DMS114 treated with DMSO at 0.1 percent for 48 hours (cell line): Measurements from ENCODE around the gene ERC1.
"Not testable (repeated sequence)": the region's sequence is repeated elsewhere in the genome, so short reads cannot be mapped to it uniquely, and the experiment has no call there.

Experiments
- DNase-seq: peaks from one replicate; lab custom pipeline; 2025; ENCODE audit not compliant: unreplicated experiment; lab: John Stamatoyannopoulos, UW

Gene ERC1

DNA sequence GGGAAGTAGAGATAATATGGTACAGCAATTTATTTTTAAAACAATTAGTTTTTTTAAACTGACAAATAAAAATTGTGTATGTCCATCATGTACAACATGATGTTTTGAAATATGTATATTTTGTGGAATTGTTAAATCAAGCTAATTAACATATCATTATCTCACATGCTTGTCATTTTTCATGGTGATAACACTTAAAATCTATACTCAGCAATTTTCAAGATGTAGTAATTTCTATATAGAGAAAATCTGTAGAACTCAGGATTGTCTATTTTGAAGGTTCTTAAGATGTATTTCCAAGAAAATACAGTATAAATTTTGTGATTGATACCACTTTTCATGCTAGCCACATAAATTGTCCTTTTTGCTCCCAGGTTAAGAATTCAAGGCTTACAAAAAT, 356.3 kb downstream of the ERC1 start:
- no peak for DNase-seq

DNA sequence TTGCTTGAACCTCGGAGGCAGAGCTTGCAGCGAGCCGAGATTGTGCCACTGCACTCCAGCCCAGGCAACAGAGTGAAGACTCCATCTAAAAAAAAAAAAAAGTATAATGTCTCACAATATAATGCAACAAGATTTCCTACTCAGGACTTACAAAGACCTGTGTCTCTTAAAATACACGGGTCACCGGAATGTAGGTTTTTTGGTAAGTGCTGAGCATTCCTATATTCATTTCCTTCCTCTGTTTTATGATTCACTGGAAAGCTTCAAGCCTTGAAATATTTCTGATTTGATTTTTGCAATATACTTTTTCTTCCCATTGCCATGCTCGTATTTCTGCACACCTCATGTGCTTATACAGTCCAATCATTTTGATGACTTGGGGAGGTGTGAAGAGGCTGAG, 357.6 kb downstream of the ERC1 start:
- DNase-seq: no peak

DNA sequence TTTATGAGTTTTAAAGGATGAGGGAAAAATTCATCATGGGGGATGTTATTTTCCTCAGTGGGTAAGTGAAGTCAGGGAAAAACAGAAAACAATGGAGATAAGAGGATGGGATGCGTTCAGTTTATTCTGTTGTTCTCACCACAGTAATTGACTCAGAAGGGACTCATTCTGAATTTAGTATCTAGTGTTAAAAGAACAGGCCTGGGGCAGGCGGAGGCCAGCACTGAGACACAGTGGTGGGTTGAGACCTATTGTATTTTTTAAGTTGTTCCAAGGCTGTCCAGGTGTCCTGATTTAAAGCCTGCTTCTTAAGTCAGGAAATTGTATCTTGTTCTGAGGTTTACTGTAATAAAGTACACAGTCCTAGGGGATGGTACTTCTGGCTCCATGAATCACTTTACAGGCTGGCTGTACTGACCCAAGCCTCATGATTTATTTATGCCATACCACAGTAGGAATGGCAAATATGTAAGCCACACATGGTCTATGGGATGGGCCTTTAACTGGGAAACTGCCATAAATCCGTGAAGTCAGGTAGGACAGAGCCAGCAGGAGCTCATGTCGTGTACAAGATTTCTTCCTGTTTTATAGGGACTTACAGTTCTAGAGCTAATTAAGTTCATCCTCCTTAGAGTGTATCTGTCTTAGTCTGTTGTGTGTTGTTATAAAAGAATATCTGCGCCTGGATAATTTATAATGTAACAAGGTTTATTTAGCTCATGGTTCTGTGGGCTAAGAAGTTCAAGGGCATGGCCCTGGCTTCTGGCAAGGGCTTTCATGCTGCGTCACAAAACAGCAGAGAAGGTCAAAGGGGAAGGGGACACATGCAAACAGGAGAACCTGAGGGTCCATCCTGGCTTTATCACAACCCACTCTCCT, 359.3 kb downstream of the ERC1 start:
- no peak for DNase-seq

DNA sequence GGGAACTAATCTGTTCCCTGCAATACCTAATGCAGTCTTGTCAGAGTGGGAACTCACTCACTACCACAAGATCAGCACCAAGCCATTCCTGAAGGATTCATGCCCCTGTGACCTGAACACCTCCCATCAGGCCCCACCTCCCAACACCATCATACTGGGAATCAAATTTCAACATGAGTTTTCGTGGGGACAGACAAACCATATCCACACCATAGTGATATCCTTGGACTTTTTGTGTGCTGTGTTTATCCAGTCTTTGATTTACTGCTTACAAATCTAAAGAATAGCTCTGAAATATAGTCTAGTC, 359.9 kb downstream of the ERC1 start:
- no peak for DNase-seq

DNA sequence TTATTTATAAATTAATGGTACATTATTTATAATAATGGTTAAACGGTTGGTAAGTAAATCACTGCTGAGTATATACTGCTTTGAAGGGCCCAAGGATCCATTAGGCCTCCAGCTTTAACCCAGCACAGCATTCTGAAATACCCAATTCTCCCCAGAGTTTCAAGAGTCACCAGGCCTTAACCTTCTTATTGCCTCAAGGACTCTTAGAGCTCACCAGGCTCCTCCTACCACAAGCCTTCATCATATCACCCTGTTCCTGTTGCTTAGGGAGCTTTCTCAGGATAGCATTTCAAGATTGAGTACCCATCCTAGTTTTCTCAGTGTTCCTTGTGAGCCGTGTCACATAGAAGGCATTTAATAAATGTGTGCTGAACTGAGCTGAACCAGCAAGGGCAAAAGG, 360.9 kb downstream of the ERC1 start:
- no peak for DNase-seq

DNA sequence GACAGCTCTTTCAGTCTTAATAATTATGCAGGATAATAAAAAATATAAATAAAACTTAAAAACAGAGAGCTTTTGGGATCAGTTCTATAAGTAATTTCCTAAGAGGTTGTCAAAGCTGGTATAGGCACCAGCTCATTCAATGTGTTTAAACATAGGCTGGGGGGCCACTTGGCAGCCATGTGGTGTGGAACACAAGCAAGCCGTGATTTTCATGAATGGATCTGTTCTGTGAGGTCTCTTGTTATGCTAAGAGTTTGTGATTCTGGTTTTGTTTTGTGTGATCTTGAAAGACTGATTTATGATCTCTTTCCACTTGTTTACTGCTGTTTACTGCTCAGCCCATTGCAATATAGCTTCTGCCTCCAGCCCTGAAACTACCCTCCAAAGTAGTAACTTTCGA, 362.4 kb downstream of the ERC1 start:
- no peak for DNase-seq

DNA sequence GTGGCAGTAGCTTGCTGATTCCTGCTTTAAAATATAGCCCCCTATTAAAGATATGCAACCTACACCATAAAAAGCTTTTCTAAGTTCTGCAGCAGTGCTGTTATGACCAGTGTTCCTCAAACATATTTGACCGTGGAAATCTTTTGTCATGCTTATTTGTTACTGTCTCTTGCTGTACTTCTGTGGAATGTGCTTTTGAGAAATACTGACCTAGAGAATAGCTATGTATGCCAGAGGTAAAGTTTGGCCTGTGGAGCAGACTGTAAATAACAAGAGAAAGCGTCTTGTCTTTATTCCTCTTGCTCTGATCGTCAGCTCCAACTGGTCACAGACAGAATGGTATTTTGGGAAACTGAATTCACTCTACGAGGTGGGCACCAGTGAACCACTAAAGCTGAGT, 364.4 kb downstream of the ERC1 start:
- no peak for DNase-seq

DNA sequence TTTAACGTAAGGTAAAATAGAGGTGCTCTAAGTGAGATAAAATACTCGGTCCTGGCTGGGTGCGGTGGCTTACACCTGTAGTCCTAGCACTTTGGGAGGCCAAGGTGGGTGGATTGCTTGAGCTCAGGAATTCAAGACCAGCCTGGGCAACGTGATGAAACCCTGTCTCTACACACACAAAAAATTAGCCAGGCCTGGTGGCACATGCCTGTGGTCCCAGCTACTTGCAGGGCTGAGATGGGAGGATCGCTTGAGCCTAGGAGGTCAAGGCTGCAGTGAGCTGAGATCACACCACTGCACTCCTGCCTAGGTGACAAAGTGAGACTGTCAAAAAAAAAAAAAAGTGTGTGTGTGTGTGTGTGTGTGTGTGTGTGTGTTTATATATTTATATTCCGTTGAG, 364.8 kb downstream of the ERC1 start:
- DNase-seq: not testable (repeated sequence)

DNA sequence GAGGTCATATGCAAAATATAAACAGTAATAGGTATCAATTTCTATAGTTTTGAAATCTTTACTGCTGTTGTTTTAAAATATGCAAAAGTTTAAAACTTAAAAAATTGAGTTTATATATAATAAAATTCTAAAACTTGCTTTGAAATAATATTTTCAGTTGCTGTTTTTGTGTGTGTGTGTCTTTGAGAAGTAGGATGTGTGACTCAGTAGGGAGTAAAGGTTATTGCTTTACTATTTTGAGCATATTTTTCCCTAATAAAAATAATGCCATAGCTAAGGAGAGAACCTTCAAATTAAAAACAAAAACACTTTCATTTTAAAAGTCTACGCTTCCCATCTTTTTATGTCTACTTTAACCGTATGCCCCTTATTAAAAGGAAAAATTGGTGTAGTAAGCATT, 365.3 kb downstream of the ERC1 start:
- no peak for DNase-seq

DNA sequence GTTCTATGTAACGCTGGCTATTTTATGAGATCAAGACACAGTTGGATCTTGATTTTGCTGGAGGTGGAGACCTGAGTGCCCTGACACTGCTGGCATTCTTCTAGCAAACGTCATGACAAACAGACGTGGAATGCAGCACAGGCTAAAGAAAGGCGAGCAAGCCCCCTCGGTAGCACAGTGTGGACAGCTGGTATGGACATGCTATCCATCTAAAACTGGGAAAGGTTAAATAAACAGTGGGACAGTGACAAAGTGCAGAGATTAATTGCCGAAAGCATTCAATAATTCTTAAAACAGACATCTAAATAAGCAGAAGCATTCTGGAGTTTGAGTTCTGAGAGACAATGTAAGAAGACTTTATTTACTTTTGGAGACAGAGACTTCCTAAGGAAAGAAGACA, 366.1 kb downstream of the ERC1 start:
- DNase-seq: no peak

DNA sequence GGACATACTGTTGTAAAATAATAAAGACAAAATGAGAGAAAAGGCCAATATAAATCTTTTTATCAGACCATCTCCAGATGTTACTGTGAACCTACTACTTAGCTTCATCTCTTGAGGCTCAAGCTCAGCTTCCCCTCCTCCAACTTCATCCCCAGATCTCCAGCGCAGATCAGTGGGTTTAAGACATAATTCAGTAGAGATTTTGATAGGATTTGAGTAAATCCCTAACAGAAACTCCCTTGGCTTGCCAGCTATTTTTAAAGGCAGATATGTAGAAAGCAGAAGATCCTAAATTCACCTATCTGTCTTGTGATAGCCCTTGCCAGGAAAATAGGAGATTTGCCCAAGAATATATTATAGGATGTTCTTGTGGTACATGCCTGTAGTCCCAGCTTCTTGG, 366.7 kb downstream of the ERC1 start:
- no peak for DNase-seq

DNA sequence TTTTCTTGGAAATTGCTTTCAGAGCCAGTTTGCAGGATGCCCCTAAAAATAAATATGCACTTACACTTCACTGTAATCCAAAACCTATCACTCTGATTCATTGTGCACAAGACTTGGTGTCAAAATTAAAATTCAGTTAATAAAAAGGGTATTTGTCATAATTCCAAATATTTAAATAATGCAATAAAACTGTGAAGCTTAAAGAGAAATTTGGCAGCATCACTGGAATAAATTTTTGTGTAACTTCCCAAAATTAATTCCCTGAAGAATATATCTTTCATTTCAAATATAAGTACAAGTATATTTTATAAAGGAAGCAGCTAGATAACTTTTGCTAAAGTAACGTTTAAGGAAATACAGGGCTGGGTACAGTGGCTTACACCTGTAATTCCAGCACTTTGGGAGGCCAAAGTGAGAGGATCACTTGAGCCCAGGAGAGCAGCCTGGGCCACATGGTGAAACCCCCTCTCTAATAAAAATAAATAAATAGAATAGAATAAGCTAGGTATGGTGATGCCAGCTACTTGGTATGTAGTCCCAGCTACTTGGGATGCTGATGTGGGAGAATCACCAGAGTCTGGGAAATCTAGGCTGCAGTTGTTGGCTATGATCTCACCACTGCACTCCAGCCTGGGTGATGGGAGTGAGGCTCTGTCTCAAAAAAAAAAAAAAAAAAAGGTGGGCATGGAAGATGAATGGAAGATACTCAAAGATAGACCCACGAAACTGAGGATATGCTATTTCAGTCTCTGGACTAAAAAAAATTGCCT, 369.6 kb downstream of the ERC1 start:
- no peak for DNase-seq

DNA sequence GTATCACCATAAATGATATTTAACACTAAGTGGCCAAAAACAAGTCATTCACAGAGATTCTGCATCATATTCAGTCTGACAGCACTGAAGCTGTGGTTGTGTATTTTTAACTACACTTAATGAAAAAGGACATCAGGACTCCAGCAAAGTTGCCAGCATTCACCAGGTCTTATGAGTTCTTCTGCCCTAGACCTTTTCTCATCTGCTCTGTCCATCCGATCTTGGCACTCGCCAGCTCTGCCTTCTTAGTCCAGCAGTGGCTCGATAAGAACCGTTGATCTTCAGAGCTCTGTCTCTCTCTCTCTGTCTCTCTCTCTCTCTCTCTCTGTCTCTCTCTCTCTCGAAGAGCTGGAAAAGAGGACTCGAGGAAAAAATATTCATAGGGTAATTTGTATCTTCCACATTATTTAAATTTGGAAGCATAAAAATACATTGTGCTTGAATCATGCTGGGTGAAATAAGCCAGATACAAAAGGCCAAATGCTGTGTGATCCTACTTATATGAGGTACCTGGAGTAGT, 371.2 kb downstream of the ERC1 start:
- DNase-seq: no peak

DNA sequence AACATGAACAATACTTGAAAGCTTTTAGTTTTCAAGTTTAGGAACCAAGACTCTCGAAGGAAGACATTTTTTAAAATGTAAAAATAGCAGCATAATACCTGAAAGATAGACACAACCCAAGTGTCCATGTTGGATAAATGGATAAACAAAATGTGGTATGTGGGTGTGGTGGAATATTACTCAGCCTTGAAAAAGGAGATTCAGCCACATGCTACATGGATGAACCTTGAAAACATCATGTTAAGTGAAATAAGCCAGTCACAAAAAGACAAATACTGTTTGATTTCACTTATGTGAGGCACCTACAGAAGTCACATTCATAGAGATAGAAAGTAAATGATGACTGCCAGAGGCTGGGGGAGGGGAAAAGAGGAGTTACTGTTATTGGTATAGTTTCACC, 374.7 kb downstream of the ERC1 start:
- DNase-seq: no peak

DNA sequence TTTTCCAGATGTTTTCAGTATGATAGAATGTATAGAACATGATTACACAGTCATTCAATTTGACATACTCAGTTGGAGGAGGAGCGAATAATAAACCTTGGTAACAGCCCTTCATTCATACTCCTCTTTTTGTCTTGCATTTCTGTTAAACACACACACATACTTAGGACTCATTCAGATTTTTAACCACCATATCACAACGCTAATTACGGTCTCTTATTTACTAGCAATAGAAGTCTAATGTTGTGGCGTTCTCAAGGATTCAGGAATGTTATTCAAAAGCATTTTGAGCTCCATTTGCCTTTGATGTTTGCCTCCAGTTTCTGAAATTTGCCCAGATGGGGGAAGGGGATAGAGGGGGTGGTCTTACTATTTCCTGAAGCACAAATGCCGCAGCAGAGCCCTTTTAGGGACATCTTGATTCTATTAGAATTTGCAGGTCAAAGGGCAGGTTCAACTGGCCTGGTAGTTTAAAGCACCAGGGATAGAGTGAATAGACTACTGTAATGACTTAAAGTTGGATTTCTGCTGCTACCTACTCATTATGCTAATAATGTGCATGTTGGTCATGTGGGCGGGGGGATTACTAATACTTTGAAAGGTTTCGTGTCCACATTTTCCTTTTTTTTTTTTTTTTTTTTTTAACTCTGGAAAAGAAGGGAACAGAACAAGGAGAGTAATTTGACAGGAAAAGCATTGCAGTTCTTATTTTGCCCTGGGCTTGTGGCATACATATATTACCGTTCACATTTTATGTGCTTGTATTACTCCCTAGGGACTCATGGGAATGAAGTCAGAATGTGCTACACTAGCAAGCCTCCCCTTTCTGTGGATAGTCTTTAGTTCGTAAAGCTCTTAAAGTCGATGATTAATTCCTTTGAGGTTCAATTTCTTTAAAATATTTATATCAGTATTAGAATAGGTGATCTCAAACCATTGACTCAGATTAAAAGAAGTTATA, 376.6 kb downstream of the ERC1 start:
- DNase-seq: no peak

DNA sequence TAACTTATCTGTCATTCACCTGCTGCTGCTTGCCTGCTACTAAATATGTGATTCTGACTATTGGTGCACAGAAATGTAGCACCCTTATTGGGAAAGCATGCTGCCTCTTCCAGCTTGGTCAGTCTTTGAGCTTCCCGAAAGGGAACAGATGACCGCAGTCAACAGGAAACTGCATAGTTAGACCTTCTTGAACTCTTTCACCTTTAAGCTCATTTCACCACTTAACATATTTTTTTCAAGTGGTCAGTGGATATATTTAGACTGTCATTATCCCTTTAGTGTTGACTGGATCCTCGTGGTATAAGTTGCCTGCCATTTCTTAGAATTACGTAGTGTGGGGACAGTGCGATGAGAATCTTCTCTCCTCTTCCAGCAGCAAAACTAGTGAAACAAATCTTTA, 378.4 kb downstream of the ERC1 start:
- DNase-seq: no peak

DNA sequence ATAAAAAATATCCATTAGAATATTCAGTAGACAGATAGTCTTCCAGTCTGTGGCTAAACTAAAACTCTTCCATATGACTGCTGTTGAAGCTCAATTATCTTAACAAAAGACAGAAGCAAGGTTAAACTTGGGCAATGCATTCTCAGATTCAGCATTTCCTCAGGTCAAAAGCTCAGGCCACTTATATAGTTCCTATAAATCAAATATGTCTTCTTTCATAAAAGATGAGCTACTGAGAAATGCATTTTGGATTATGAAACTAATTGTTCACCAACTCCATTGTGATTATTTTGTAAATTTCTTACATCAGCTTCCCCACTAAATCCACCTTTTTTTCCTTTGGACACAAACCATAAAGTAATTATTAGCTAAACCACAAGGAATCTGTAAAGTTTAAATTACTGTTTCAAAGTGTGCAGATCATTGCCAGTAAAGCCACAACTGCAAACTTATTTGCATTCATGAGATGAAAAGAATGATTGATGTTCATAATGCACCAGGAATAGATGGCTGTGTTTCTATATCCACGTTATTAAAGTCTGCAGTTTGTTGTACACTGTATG, 379.0 kb downstream of the ERC1 start:
- DNase-seq: no peak

DNA sequence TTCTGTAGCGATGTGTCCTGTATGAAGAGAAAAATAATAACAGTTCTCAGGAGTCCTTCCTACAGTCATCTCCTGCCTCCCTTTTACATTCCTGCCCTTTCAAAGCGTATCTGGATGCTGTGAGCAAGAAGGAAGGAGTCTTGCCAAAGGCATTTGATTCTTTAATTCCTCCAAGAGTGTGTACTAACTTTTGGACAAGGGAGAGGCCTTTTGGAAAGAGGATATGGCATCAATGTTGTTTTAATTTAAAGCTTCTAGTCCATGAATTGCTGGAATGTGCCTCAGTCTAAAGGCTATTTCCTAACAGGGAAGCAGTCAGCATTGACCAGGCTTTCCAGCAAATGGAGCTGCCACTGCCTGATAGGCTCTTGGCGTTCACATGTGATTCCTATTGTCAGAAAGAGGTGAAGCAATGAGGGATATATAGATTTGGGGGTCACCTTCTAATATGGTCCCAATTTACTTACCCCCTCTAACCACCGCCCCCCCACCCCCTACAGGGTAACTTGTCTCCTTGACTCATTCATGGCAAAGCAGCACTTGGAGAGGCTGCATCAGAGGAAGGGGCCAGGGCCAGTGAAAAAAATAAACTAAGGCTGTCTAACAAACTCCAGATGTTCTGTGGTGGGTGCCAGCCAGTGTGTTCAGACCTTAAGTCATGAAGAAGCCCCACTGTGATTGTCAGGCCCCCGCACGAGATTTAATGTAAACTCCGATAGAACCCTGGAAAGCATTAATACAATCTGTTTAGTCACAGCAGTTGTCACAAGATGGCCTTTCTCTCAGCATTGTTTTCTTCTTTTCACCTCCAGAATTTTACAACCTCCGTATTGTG, 383.1 kb downstream of the ERC1 start:
- DNase-seq: no peak

DNA sequence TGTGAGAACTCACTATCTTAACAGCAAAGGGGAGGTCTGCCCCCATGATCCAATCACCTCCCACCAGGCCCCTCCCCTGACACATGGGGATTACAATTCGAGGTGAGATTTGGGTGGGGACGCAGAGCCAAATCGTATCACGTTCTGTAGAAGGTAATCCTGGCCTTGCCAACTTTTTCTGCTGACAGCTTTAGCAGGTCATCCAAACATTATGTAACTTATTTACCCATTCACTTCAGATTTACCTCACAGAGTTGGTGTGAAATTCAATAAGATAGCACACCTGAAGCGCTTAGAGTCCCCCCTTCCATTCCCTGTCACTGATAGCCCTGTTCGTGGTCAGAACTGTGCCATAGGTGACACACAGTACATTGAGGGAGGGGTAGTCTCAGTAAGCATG, 384.3 kb downstream of the ERC1 start:
- DNase-seq: no peak

DNA sequence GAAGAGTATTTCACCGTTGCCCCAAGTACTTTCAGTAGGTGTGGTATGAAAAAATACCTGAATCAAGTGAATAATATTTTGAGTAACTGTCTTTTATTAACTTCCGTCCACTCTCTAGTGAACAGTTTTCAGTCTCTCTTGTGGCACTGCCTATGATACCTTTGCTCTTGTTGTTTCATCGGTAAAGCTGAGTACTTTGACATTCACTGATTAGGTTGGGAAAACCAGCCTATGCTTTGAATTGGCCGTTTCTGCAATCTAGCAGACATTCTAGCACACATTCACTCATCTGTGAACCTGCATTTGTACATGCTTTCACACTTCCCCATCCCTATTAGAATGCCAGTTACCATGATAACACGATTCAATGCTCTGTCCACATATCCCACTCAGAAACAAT, 386.1 kb downstream of the ERC1 start:
- DNase-seq: no peak
